Fibroblast of villous mesenchyme (primary cell): ENCODE measurements around the gene RNASE13. TPM values are rescaled to one million over a fixed set of nuclear protein-coding genes. Genes with fewer than 3 reads are reported as not detected.

Experiments used
- DNase-seq: peaks from one replicate; pipeline ENCODE4 v3.0.0-alpha.2; 2010; ENCODE audit warnings: low read depth
- H3K4me3 ChIP-seq: 2 replicates; pipeline ENCODE4 v1.5.1; 2011; ENCODE audit warnings: low read depth, mild to moderate bottlenecking, low read length
- total RNA-seq: library from RNA; depleted of rRNA; stranded (reverse); fragments of >200 nt; gene quantifications from 2 replicates; pipeline ENCODE4 v1.2.3, GENCODE V29; 2012
- TF ChIP-seq, protein P1 (sequence below): IDR thresholded peaks from 2 replicates; pipeline ENCODE4 v1.5.1; 2012; ENCODE audit warnings: low read depth, mild to moderate bottlenecking, low read length; ENCODE audit not compliant: insufficient read depth

Gene RNASE13
- total RNA-seq, 1 donor = not detected

DNA sequence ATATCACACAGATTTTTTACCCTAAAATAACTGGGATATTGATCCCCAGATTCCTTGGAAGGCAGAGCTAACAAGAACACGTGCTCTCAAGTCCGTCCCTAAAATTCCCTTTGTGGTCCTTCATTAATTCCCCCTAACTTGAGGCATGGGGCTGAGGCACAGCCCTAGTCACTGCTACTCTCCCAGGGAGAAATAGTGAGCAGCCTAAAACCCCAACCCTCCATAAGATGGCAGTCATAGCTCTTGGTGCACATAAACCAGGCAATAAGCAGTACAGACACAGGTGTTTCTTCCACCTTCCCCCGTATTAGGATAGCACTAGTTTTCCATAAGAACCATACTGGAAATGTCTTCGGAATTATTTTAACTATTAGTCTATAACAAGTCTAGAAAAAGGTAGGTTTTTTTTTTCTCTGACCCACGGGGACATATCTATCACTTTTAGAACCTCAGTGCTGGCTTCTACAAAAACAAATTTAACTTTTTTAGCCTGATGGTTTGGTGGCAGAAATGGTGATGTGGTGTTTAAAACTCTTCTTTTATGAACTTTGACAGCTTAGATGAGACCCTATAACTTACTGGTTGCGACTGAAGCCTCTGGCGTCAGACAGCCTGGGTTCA is 32.4 kb upstream of the RNASE13 start:
- DNase-seq = no peak
- no peak overlapping the region for H3K4me3 ChIP-seq
- TF ChIP-seq, protein P1, sequence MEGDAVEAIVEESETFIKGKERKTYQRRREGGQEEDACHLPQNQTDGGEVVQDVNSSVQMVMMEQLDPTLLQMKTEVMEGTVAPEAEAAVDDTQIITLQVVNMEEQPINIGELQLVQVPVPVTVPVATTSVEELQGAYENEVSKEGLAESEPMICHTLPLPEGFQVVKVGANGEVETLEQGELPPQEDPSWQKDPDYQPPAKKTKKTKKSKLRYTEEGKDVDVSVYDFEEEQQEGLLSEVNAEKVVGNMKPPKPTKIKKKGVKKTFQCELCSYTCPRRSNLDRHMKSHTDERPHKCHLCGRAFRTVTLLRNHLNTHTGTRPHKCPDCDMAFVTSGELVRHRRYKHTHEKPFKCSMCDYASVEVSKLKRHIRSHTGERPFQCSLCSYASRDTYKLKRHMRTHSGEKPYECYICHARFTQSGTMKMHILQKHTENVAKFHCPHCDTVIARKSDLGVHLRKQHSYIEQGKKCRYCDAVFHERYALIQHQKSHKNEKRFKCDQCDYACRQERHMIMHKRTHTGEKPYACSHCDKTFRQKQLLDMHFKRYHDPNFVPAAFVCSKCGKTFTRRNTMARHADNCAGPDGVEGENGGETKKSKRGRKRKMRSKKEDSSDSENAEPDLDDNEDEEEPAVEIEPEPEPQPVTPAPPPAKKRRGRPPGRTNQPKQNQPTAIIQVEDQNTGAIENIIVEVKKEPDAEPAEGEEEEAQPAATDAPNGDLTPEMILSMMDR = peak; percentile 29

DNA sequence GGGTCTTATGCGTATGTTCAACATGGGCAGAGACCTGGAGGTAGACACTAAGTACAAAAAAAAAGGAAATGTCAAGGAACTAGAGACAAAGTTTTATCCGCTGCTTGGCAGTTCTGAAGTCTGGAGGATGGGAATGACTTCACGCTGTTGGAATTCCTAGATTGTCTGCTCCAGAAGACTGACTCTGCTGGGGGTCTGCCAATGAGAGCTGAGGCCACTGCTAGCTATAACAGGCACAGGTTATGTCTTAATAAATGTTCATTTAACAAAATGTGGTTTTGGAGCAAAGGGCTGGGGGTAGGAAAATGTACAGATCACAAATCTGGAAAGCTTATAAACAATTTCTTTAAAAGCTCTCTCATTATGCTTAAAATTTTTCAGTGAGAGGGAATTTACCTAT is 28.9 kb upstream of the RNASE13 start:
- TF ChIP-seq, protein P1 = no peak
- DNase-seq = no peak
- H3K4me3 ChIP-seq = no peak overlapping the region

DNA sequence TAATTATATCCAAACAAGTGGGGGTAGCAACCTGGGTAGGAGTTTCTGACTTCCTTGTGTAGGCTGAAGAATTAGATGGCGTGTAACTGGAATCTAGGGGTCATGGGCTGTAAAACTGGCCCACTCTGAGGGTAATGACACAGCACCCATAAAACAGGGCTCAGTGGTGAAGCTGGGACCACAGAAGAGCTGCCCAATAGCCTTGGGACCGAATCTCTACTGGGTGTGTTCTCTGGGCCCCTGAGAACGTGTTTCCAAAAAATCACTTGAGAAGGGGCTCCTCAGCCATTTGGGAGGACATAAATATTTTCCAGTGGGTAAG is 26.7 kb upstream of the RNASE13 start:
- TF ChIP-seq, protein P1 = no peak
- DNase-seq = no peak
- H3K4me3 ChIP-seq = no peak overlapping the region

DNA sequence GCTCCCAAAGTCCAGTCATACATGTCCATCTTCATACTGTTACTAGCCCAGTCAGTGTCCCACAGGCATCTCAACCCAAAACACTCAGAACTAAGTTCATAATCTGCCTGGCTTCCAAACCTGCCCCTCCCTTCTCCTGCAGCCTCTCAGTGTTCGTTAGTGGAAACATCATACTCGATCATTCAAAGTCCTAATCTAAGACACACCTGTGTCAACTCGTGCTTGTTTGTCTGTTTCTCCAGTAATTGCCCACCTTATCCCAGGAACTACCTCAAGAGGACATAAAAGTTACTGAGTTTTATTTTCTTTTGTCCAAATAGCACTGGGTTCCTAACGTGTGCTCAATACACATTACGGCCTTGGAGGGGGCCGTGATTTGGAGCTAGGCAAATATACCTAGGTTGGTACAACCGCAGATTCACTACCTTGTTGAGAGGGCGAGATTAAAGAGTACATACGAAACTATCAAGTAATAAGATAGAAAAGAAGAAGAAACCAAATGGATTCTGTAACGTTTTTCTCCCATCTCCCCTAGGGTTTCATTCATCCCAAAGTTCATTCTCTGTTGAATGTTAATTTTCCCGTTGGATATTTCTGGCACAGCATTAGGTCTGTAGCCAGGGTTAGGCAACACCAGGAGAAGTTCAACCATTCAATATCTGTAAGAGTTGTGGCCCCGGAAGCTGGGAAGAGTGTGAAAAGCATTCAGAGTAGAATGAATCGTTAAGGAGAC is 26.2 kb upstream of the RNASE13 start:
- TF ChIP-seq, protein P1 = no peak
- no peak overlapping the region for H3K4me3 ChIP-seq
- DNase-seq = no peak

DNA sequence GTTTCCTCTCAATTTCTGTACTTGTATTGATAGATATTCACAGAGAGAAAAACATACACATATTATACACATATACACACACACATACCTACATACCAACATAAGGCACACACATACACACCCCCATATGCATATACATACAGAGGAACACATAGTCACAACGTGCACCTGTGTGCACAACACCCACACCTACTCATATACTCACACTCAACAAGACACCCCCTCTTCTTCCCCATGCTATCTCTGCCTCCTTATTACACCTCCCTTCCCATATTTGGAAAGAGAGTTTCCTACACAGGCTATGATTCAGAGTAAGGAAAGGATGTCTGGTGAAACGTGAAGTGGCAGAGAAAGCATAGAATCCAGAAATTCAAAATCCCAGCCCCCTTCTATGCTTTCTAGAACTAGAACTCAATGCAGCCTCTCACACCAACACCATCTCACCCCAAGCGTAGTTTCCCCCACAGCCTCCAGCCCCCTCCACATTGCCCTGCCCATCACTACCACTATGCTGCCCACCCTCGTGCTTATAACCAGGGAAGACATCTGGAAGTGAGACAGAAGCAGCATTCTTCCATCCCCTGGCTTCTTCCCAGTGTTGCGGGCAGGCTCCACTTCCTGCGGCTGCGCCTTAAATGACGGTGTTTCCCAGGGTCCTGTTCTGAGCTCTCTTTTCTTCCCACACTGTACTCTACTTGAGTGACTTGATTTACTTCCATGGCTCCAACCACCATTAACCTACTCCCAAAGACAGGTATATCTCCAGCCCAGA is 25.4 kb upstream of the RNASE13 start:
- DNase-seq = no peak
- no peak overlapping the region for H3K4me3 ChIP-seq
- TF ChIP-seq, protein P1 = no peak

DNA sequence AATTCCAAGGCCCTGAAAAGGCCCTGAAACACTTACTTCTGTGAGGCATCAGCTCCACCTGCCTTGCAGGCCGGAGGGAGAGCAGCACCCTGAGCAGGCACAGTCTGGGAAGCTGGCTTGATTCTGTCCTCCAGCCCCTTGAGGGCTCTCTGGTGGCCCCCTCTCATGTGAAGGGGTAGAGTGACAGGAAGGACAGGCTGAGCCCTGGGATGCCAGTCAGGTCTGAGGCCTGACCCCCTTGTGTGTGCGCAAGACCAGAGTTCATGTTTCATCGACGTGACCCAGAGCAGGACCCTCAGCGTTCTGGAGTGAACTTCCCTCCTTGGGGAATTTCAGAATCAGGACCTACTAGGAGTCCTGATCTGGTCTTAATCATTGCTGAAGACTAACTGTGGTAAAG is 24.3 kb upstream of the RNASE13 start:
- DNase-seq = no peak
- TF ChIP-seq, protein P1 = no peak
- H3K4me3 ChIP-seq = no peak overlapping the region
